Neural progenitor cell (in vitro differentiated cells): ENCODE data around the gene CDH20. TPM values are rescaled to one million over a fixed set of nuclear protein-coding genes. Genes with fewer than 3 reads are reported as not detected.

Experiments used
- DNase-seq: peaks from one replicate; pipeline ENCODE4 v3.0.0-alpha.2; 2016; ENCODE audit warnings: low spot score
- H2AFZ ChIP-seq: fragments of 200-600 bp; sonication (generic); replicated peaks from 2 replicates; pipeline ENCODE4 v1.6.1; 2016; ENCODE audit warnings: antibody characterized with exemption
- H3F3A ChIP-seq: fragments of 200-600 bp; sonication (generic); 2 replicates; pipeline ENCODE4 v1.6.1; 2016; ENCODE audit warnings: antibody characterized with exemption, low read depth
- H3K27ac ChIP-seq: fragments of 200-600 bp; sonication (generic); 2 replicates; pipeline ENCODE4 v1.5.1; 2016; ENCODE audit warnings: mild to moderate bottlenecking
- H3K27me3 ChIP-seq: fragments of 200-600 bp; sonication (generic); 2 replicates; pipeline ENCODE4 v1.6.1; 2016; ENCODE audit warnings: mild to moderate bottlenecking, moderate library complexity
- H3K36me3 ChIP-seq: fragments of 200-600 bp; sonication (generic); 2 replicates; pipeline ENCODE4 v1.5.1; 2016
- H3K4me1 ChIP-seq: fragments of 200-600 bp; sonication (generic); 2 replicates; pipeline ENCODE4 v1.6.1; 2016; ENCODE audit warnings: mixed run types
- H3K4me2 ChIP-seq: fragments of 200-600 bp; sonication (generic); 2 replicates; pipeline ENCODE4 v1.6.1; 2016
- H3K4me3 ChIP-seq: fragments of 200-600 bp; sonication (generic); 2 replicates; pipeline ENCODE4 v1.5.1; 2016
- H3K79me2 ChIP-seq: fragments of 200-600 bp; sonication (generic); 2 replicates; pipeline ENCODE4 v1.6.1; 2016; ENCODE audit warnings: low read depth
- H3K9ac ChIP-seq: fragments of 200-600 bp; sonication (generic); 2 replicates; pipeline ENCODE4 v1.6.1; 2016
- H3K9me3 ChIP-seq: fragments of 200-600 bp; sonication (generic); 2 replicates; pipeline ENCODE4 v1.5.1; 2016; ENCODE audit warnings: low read depth
- H4K20me1 ChIP-seq: fragments of 200-600 bp; sonication (generic); 2 replicates; pipeline ENCODE4 v1.6.1; 2016; ENCODE audit warnings: low read depth
- H3K27ac Mint-ChIP-seq: 3 replicates; pipeline ENCODE4 v1.8.0; 2021; ENCODE audit warnings: mixed read lengths
- H3K27me3 Mint-ChIP-seq: 2 replicates; pipeline ENCODE4 v1.8.0; 2022; ENCODE audit warnings: low read depth, mild to moderate bottlenecking, inconsistent platforms, moderate library complexity, mixed read lengths; ENCODE audit not compliant: insufficient read depth
- H3K36me3 Mint-ChIP-seq: 3 replicates; pipeline ENCODE4 v1.8.0; 2021; ENCODE audit warnings: mixed read lengths
- H3K4me1 Mint-ChIP-seq: 3 replicates; pipeline ENCODE4 v1.8.0; 2021; ENCODE audit warnings: mixed read lengths
- H3K4me3 Mint-ChIP-seq: 3 replicates; pipeline ENCODE4 v1.8.0; 2021; ENCODE audit warnings: mild to moderate bottlenecking, moderate library complexity, mixed read lengths
- H3K9me3 Mint-ChIP-seq: 3 replicates; pipeline ENCODE4 v1.8.0; 2020; ENCODE audit warnings: mixed read lengths
- EZH2 ChIP-seq: fragments of 200-600 bp; sonication (generic); IDR thresholded peaks from 2 replicates; pipeline ENCODE4 v1.6.1; 2017; ENCODE audit warnings: antibody characterized with exemption, mild to moderate bottlenecking, moderate library complexity
- EZH2phosphoT487 ChIP-seq: fragments of 200-600 bp; sonication (generic); IDR thresholded peaks from 2 replicates; pipeline ENCODE4 v1.6.1; 2017; ENCODE audit warnings: antibody characterized with exemption
- total RNA-seq: library from RNA; depleted of rRNA; stranded (reverse); fragments of >200 nt; gene quantifications from 2 replicates; pipeline ENCODE4 v1.2.3, GENCODE V29; 2015; ENCODE audit warnings: low replicate concordance
- TF ChIP-seq, protein P1 (sequence below): fragments of 200-600 bp; sonication (generic); IDR thresholded peaks from 2 replicates; pipeline ENCODE4 v1.5.1; 2017; ENCODE audit warnings: antibody characterized with exemption, mild to moderate bottlenecking

The CDH20 gene
- total RNA-seq, 1 donor from 2014 or later, result 1.6 TPM

DNA sequence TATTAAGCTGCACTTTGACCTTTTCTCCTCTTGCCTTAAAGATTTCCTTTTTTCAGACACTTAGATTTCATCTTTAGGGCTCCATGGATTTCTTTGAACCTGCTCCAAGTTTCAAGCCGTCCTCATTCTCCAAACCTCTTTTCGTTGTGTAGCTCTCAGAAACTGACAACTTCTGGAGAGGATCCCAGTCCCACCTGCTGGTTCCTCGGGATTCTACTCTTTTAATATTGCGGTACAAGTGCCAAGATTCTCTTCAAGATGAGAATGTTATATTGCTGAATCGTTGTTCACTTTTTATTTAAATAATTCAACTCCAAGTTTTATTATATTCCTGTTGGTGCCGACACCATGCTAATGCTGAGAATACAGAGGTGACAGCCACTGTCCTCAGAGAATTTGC, 141.1 kb downstream of the CDH20 start:
- H3K4me1 ChIP-seq, result peaks cover 33% of the 10 kb centered on the region
- H3K4me2 ChIP-seq, result no peak overlapping the region
- Mint-ChIP-seq H3K27ac (no peak overlapping the region), H3K27me3 (no peaks in the 10 kb centered on the region), H3K4me1 (peaks cover 43% of the 10 kb centered on the region), H3K36me3 (peaks cover 3% of the 10 kb centered on the region), H3K9me3 (peaks cover under 1% of the 10 kb centered on the region), H3K4me3 (no peak overlapping the region)
- TF ChIP-seq EZH2phosphoT487 (no peak), EZH2 (no peak)
- TF ChIP-seq, protein P1, sequence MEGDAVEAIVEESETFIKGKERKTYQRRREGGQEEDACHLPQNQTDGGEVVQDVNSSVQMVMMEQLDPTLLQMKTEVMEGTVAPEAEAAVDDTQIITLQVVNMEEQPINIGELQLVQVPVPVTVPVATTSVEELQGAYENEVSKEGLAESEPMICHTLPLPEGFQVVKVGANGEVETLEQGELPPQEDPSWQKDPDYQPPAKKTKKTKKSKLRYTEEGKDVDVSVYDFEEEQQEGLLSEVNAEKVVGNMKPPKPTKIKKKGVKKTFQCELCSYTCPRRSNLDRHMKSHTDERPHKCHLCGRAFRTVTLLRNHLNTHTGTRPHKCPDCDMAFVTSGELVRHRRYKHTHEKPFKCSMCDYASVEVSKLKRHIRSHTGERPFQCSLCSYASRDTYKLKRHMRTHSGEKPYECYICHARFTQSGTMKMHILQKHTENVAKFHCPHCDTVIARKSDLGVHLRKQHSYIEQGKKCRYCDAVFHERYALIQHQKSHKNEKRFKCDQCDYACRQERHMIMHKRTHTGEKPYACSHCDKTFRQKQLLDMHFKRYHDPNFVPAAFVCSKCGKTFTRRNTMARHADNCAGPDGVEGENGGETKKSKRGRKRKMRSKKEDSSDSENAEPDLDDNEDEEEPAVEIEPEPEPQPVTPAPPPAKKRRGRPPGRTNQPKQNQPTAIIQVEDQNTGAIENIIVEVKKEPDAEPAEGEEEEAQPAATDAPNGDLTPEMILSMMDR, result no peak
- peaks cover 16% of the 10 kb centered on the region for H3F3A ChIP-seq
- no peaks in the 10 kb centered on the region for H4K20me1 ChIP-seq
- no peak overlapping the region for H3K4me3 ChIP-seq
- H3K9me3 ChIP-seq, result no peaks in the 10 kb centered on the region
- H2AFZ ChIP-seq, result no peak overlapping the region
- H3K36me3 ChIP-seq, result no peaks in the 10 kb centered on the region
- DNase-seq, result no peak
- no peak overlapping the region for H3K9ac ChIP-seq
- H3K27me3 ChIP-seq, result no peaks in the 10 kb centered on the region
- no peaks in the 10 kb centered on the region for H3K79me2 ChIP-seq
- no peak overlapping the region for H3K27ac ChIP-seq

DNA sequence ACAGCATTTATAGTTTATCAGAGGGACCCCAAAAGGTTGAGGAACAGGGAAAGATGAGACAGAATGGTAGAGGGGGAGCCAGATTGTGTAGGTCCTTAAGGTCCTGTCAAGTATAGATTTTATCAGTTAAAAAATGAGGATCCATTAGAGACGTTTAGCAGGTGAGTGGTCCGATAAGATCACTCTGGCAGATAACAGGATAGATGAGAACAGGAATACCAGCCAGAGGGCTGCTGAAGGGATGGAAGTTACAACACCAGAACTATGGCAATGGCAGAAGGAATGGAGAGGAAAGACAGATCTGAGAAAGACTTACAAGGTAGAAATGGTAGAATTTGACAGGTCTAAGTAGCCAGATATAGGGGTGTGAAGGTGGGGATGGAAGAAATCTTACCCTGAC, 141.7 kb downstream of the CDH20 start:
- H2AFZ ChIP-seq, result no peak overlapping the region
- H3K4me3 ChIP-seq, result no peak overlapping the region
- H3K9me3 ChIP-seq, result no peaks in the 10 kb centered on the region
- peaks cover 28% of the 10 kb centered on the region for H3K4me1 ChIP-seq
- DNase-seq, result no peak
- H3F3A ChIP-seq, result peaks cover 15% of the 10 kb centered on the region
- no peaks in the 10 kb centered on the region for H3K36me3 ChIP-seq
- Mint-ChIP-seq H3K4me1 (peaks cover 37% of the 10 kb centered on the region), H3K36me3 (peaks cover 3% of the 10 kb centered on the region), H3K27ac (no peak overlapping the region), H3K4me3 (no peak overlapping the region), H3K27me3 (no peaks in the 10 kb centered on the region), H3K9me3 (peaks cover 4% of the 10 kb centered on the region)
- H3K4me2 ChIP-seq, result no peak overlapping the region
- no peaks in the 10 kb centered on the region for H3K27me3 ChIP-seq
- TF ChIP-seq, protein P1, result no peak
- TF ChIP-seq EZH2 (no peak), EZH2phosphoT487 (no peak)
- no peak overlapping the region for H3K27ac ChIP-seq
- H3K9ac ChIP-seq, result no peak overlapping the region
- no peaks in the 10 kb centered on the region for H3K79me2 ChIP-seq
- no peaks in the 10 kb centered on the region for H4K20me1 ChIP-seq

DNA sequence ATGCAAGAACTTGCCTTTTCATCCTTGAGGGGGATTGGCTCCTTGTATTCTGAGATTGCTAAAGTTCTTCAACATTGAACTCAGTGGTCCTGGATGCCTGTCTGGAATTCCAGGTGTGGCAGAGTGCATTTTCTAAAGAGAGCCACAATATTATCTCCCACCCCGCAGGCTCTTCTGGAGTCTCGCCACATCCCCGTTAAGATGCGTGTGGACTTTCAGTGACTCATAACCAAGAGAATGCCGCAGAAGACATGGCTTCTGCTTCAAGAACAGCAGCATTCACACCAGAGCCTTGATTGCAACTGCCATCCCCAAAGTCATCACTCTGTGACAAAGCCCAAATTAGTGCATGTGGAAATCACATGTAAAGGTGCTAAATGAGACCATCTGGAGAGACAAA, 142.7 kb downstream of the CDH20 start:
- peaks cover 8% of the 10 kb centered on the region for H3F3A ChIP-seq
- no peak overlapping the region for H2AFZ ChIP-seq
- H3K36me3 ChIP-seq, result no peaks in the 10 kb centered on the region
- H3K4me3 ChIP-seq, result no peak overlapping the region
- no peaks in the 10 kb centered on the region for H3K27me3 Mint-ChIP-seq
- peaks cover 18% of the 10 kb centered on the region for H3K4me1 ChIP-seq
- TF ChIP-seq EZH2phosphoT487, result no peak
- TF ChIP-seq, protein P1, result no peak
- no peak for TF ChIP-seq EZH2
- H3K4me3 Mint-ChIP-seq, result no peak overlapping the region
- no peak overlapping the region for H3K27ac Mint-ChIP-seq
- H3K4me1 Mint-ChIP-seq, result peaks cover 27% of the 10 kb centered on the region
- no peaks in the 10 kb centered on the region for H3K27me3 ChIP-seq
- peaks cover 3% of the 10 kb centered on the region for H3K36me3 Mint-ChIP-seq
- no peak overlapping the region for H3K27ac ChIP-seq
- peaks cover 4% of the 10 kb centered on the region for H3K9me3 Mint-ChIP-seq
- no peaks in the 10 kb centered on the region for H4K20me1 ChIP-seq
- no peak overlapping the region for H3K4me2 ChIP-seq
- H3K9ac ChIP-seq, result no peak overlapping the region
- DNase-seq, result no peak
- H3K79me2 ChIP-seq, result no peaks in the 10 kb centered on the region
- H3K9me3 ChIP-seq, result no peaks in the 10 kb centered on the region
